Esophagus squamous epithelium (tissue), 4 donors: Measurements from ENCODE around the gene COL15A1.

Experiments
- POLR2A ChIP-seq, 4 donors: fragments of 450-650 bp; IDR thresholded peaks; one replicate each; pipeline ENCODE4 v1.6.1; 2017; ENCODE audit warnings: antibody characterized with exemption in 4 of 4, mild to moderate bottlenecking in 4 of 4, moderate library complexity in 3 of 4
- TF ChIP-seq, protein P1 (sequence below), 6 experiments: fragments of 450-650 bp in 4 of 6; fragments of 200-600 bp in 2 of 6; sonication (generic) in 2 of 6; IDR thresholded peaks; one replicate each; pipeline ENCODE4 v1.5.1; 2016 to 2019; ENCODE audit warnings: antibody characterized with exemption in 6 of 6, mild to moderate bottlenecking in 4 of 6, moderate library complexity in 4 of 6

DNA sequence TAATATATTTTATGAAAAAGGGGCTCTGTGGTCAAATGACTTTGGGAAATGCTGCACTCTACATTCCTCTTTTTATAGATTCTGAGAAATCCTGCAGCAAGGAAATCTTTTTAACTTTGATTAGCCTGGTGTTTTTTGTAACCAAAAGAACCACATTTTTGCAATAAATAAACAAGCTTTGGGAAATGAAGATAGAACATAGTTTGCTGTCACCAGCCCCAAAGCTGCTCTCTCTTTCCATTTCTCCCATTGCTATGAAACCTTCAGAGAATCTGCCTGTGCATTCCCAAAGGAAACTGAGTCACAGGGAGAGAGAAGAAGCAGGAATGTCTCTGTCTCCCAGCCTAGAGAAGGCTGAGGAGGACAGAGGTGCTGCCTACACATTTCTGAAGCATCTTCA lies 59.0 kb downstream of the COL15A1 start:
- TF ChIP-seq, protein P1, sequence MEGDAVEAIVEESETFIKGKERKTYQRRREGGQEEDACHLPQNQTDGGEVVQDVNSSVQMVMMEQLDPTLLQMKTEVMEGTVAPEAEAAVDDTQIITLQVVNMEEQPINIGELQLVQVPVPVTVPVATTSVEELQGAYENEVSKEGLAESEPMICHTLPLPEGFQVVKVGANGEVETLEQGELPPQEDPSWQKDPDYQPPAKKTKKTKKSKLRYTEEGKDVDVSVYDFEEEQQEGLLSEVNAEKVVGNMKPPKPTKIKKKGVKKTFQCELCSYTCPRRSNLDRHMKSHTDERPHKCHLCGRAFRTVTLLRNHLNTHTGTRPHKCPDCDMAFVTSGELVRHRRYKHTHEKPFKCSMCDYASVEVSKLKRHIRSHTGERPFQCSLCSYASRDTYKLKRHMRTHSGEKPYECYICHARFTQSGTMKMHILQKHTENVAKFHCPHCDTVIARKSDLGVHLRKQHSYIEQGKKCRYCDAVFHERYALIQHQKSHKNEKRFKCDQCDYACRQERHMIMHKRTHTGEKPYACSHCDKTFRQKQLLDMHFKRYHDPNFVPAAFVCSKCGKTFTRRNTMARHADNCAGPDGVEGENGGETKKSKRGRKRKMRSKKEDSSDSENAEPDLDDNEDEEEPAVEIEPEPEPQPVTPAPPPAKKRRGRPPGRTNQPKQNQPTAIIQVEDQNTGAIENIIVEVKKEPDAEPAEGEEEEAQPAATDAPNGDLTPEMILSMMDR (IDR thresholded peaks at IDR 0.05): no peak
- no peak for TF ChIP-seq POLR2A (IDR thresholded peaks at IDR 0.05)
